Hair follicular keratinocyte (primary cell): Measurements from ENCODE around the gene SMARCA2. TPM values are rescaled to one million over a fixed set of nuclear protein-coding genes. Genes with fewer than 3 reads are reported as not detected.

Experiments used
- total RNA-seq: library from RNA; depleted of rRNA; stranded (reverse); fragments of >200 nt; gene quantifications from 2 replicates; pipeline ENCODE4 v1.2.3, GENCODE V29; 2015

Gene SMARCA2
- total RNA-seq, result 28.8 and 38.5 TPM in 2 replicates

DNA sequence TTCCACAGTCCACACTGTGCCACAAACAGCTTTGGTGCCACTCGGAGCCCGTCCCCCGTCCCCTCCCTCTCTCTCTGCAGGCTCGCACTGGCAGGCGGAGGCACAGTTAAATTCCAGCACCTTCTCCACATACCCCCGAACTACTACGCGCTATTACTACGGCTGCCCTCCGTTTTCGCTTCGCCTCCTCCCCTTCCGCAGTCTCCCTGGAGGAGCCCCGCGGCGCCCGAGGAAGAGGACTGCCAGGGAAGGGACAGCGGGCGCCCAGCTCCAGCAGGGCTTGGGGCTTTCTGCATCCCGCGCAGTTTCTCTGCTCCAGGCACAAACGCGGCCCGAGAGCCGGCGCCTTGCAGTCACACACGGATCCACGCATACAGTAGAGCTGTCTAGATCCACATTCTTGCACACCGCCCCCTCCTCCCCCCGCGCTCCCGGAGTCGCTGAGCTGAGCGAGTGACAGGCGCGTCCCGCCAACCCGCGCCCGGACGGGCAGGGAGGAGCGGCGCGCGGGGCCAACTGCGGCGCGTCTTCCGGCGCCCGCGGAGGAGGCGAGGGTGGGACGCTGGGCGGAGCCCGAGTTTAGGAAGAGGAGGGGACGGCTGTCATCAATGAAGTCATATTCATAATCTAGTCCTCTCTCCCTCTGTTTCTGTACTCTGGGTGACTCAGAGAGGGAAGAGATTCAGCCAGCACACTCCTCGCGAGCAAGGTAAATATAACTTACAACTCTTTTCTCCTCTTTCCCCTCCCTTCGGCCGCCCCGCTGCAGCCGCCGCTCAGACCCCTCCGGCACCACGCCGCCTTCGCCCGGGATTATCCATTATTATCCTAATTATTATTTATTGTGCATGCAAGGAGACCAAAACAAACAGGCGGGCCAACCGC is at the start of gene SMARCA2:
Gene SMARCA2, plus strand, starts transcription at position 652 of the 885 bp plus-strand sequence. CDS start 13,676 bp downstream, outside the sequence.

